OCI-LY7 (cell line): ENCODE data around the gene CXorf58. TPM values are rescaled to one million over a fixed set of nuclear protein-coding genes. Genes with fewer than 3 reads are reported as not detected.
"Not testable (repeated sequence)": the region's sequence is repeated elsewhere in the genome, so short reads cannot be mapped to it uniquely, and the experiment has no call there.

Experiments used
- Bru-seq: library from RNA; stranded (reverse); fragments of 400-500 nt; gene quantifications from one replicate; lab custom pipeline; 2021; lab: Mats Ljungman, UMichigan
- BruChase-seq, 2 experiments: library from RNA; stranded (reverse); fragments of 400-500 nt; gene quantifications; one replicate each; lab custom pipeline; 2021; lab: Mats Ljungman, UMichigan
- BruUV-seq: library from RNA; stranded (reverse); fragments of 400-500 nt; replicated peaks from 2 replicates; lab custom pipeline; 2021; lab: Mats Ljungman, UMichigan
- CTCF ChIA-PET: fragments of 300-600 bp; sonication (Branson Sonifier 250); formaldehyde crosslinking; loops from one replicate; lab custom pipeline; 2022; ENCODE audit warnings: antibody characterized with exemption; ENCODE audit not compliant: unreplicated experiment; lab: Charles Lee
- POLR2A ChIA-PET: fragments of 300-600 bp; sonication (Branson Sonifier 250); formaldehyde crosslinking; loops from one replicate; lab custom pipeline; 2022; ENCODE audit warnings: antibody characterized with exemption; lab: Charles Lee
- DNase-seq: peaks from one replicate; pipeline ENCODE4 v3.0.0-alpha.2; 2015; ENCODE audit warnings: low spot score
- H2AFZ ChIP-seq: fragments of 200-600 bp; sonication (generic), shearing (Covaris generic); 2 replicates; pipeline ENCODE4 v1.6.1; 2014; ENCODE audit warnings: mild to moderate bottlenecking, antibody characterized with exemption, low read length, moderate library complexity
- H3K27ac ChIP-seq: fragments of 200-600 bp; sonication (generic); 2 replicates; pipeline ENCODE4 v1.5.1; 2014; ENCODE audit warnings: mixed run types, low read depth, mild to moderate bottlenecking, moderate library complexity, low read length, inconsistent platforms; ENCODE audit not compliant: poor library complexity, severe bottlenecking
- H3K36me3 ChIP-seq: fragments of 200-600 bp; sonication (generic); 2 replicates; pipeline ENCODE4 v1.6.1; 2014; ENCODE audit warnings: mild to moderate bottlenecking, antibody characterized with exemption, low read length, moderate library complexity, mixed read lengths; ENCODE audit not compliant: insufficient read depth
- H3K4me1 ChIP-seq: fragments of 200-600 bp; sonication (generic); 2 replicates; pipeline ENCODE4 v1.5.1; 2014; ENCODE audit warnings: mild to moderate bottlenecking, low read length; ENCODE audit not compliant: insufficient read depth, poor library complexity, severe bottlenecking
- H3K4me2 ChIP-seq: fragments of 200-600 bp; sonication (generic); 2 replicates; pipeline ENCODE4 v1.6.1; 2014; ENCODE audit warnings: mild to moderate bottlenecking, low read length
- H3K4me3 ChIP-seq: fragments of 200-600 bp; sonication (generic); 2 replicates; pipeline ENCODE4 v1.5.1; 2014; ENCODE audit warnings: mild to moderate bottlenecking, low read depth, low read length; ENCODE audit not compliant: poor library complexity, severe bottlenecking
- H3K79me2 ChIP-seq: fragments of 200-600 bp; sonication (generic); 2 replicates; pipeline ENCODE4 v1.6.1; 2016; ENCODE audit warnings: low read depth, mild to moderate bottlenecking, low read length, moderate library complexity, mixed read lengths; ENCODE audit not compliant: insufficient read depth
- H3K9me2 ChIP-seq: fragments of 200-600 bp; sonication (generic); 2 replicates; pipeline ENCODE4 v1.6.1; 2016; ENCODE audit warnings: mild to moderate bottlenecking, low read length, mixed read lengths; ENCODE audit not compliant: insufficient read depth
- H3K9me3 ChIP-seq: fragments of 200-600 bp; sonication (generic); 2 replicates; pipeline ENCODE4 v1.6.1; 2014; ENCODE audit warnings: mild to moderate bottlenecking, mixed run types, low read length, mixed read lengths
- H4K20me1 ChIP-seq: fragments of 200-600 bp; sonication (generic); 2 replicates; pipeline ENCODE4 v1.6.1; 2014; ENCODE audit warnings: mild to moderate bottlenecking, antibody characterized with exemption, low read length, moderate library complexity, mixed read lengths; ENCODE audit not compliant: insufficient read depth
- EZH2phosphoT487 ChIP-seq: fragments of 200-600 bp; sonication (generic); IDR thresholded peaks from 2 replicates; pipeline ENCODE4 v1.6.1; 2018; ENCODE audit warnings: low read depth, borderline replicate concordance, mild to moderate bottlenecking, mixed run types, antibody characterized with exemption, low read length, moderate library complexity, mixed read lengths
- intact Hi-C: fragments of 100-400 bp; cut with micrococcal nuclease; formaldehyde crosslinking; loops from one replicate; pipeline ENCODE4 v1.10.0; 2022; ENCODE audit not compliant: unreplicated experiment
- long read RNA-seq: library from polyadenylated mRNA; stranded (forward); transcript quantifications from one replicate; pipeline ENCODE4 v2.0.0, GENCODE V29; 2022
- total RNA-seq, 2 experiments: library from RNA; depleted of rRNA in 1 of 2; stranded (reverse); fragments of >200 nt in 1 of 2; shearing (Covaris generic) in 1 of 2; gene quantifications; 2 replicates each; pipeline ENCODE4 v1.2.3, GENCODE V29; 2014 to 2022
- TF ChIP-seq, protein P1 (sequence below): fragments of 200-600 bp; sonication (generic); conservative IDR thresholded peaks from 2 replicates; pipeline ENCODE4 v1.5.1; 2014; ENCODE audit warnings: mild to moderate bottlenecking, antibody characterized with exemption, low read length, moderate library complexity, mixed read lengths

The CXorf58 gene, protein sequence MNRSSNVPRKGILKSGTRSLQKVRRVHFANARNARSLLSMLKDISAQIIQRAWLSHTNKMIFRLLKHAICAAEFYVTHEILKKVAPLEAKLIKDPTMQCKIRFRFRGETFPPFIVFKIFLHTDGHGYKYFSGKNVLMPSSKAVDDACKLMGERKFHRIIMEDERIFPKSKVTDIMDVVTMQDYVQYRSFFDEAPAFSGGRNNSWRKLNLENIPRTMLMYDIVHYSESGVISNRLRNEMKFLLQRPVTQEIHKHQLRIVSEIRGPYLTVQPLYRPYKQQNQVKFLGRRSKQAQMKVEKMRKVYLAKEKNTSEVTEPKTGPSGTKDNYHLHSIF
- total RNA-seq (2014; rRNA removed; shearing (Covaris generic)) (not detected in 2 replicates), total RNA-seq (2022) (0.46 TPM in 1 of 2 replicates, not detected in the other), Bru-seq, nascent RNA (percentile 17 among the genes with signal in this experiment), BruChase-seq, experiment 1, labeled RNA remaining after a 6-hour chase (percentile 17 among the genes with signal in this experiment), BruChase-seq, experiment 2, labeled RNA remaining after a 2-hour chase (percentile 21 among the genes with signal in this experiment)
- long read RNA-seq, partial matches to known transcripts: 0 of 1 reads
- long read RNA-seq, other reads (novel, unspliced or antisense): 1 of 1 reads

GRCh38 chrX:23907498-23908218 lies at the start of gene CXorf58, which contains the start of gene APOO:
Gene CXorf58 (plus strand): TSS chrX:23908006. CDS start chrX:23910303, 2,297 bp downstream.
Gene APOO (minus strand): TSS chrX:23907938. CDS start chrX:23907702, 236 bp downstream.
- H3K9me3 ChIP-seq: no peaks in the 10 kb centered on the region
- H2AFZ ChIP-seq: peak within 1 kb of the TSS; percentile 100
- H4K20me1 ChIP-seq: no peaks in the 10 kb centered on the region
- no peaks in the 10 kb centered on the region for H3K9me2 ChIP-seq
- BruUV-seq: no TSS peak
- H3K4me3 ChIP-seq: peak within 1 kb of the TSS; percentile 89
- intact Hi-C loops: loop anchor here (1.0 to 5.0 kb wide), 5 partner anchors 45 to 335 kb away; partner anchors contain the start of gene EIF2S3
- no peak for TF ChIP-seq EZH2phosphoT487
- TF ChIP-seq, protein P1, sequence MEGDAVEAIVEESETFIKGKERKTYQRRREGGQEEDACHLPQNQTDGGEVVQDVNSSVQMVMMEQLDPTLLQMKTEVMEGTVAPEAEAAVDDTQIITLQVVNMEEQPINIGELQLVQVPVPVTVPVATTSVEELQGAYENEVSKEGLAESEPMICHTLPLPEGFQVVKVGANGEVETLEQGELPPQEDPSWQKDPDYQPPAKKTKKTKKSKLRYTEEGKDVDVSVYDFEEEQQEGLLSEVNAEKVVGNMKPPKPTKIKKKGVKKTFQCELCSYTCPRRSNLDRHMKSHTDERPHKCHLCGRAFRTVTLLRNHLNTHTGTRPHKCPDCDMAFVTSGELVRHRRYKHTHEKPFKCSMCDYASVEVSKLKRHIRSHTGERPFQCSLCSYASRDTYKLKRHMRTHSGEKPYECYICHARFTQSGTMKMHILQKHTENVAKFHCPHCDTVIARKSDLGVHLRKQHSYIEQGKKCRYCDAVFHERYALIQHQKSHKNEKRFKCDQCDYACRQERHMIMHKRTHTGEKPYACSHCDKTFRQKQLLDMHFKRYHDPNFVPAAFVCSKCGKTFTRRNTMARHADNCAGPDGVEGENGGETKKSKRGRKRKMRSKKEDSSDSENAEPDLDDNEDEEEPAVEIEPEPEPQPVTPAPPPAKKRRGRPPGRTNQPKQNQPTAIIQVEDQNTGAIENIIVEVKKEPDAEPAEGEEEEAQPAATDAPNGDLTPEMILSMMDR: peak; percentile 69
- peak within 1 kb of the TSS; percentile 93 for H3K27ac ChIP-seq
- peak; percentile 93 for DNase-seq
- ChIA-PET CTCF (interaction anchor here (0.6 kb wide), 1 partner anchor 1804 kb away, joined by 4 read pairs; no protein-coding TSS in a partner anchor), POLR2A (interaction anchor here (0.7 to 1.7 kb wide), 4 partner anchors 44 to 218 kb away, joined by 3 to 16 read pairs (median 6); partner anchors contain the start of genes EIF2S3 and SAT1)
- no peaks in the 10 kb centered on the region for H3K36me3 ChIP-seq
- peaks cover 21% of the 10 kb centered on the region for H3K4me1 ChIP-seq
- peak within 1 kb of the TSS; percentile 88 for H3K4me2 ChIP-seq
- peaks cover 19% of the 10 kb centered on the region; the same call in 1 of the 2 replicates for H3K79me2 ChIP-seq

- DNase-seq, H4K20me1 ChIP-seq, CTCF ChIA-PET, H3K4me2 ChIP-seq, H3K9me3 ChIP-seq, H2AFZ ChIP-seq, H3K4me1 ChIP-seq, H3K9me2 ChIP-seq, H3K27ac ChIP-seq, H3K36me3 ChIP-seq, intact Hi-C loops, H3K4me3 ChIP-seq, H3K79me2 ChIP-seq, BruUV-seq: not testable (repeated sequence)
- POLR2A ChIA-PET: interaction anchor here (0.7 kb wide), 2 partner anchors 8 to 14 kb away, joined by 3 read pairs; no protein-coding TSS in a partner anchor
Observed at GRCh38 chrX:23859238-23859637, 48.6 kb upstream of the CXorf58 start.
